CD4-positive, alpha-beta T cell treated with Interleukin-4 for 4 hours (primary cell): Measurements from ENCODE around the gene KCNAB1.

Source experiments
- DNase-seq: peaks from one replicate; pipeline ENCODE4 v3.0.0-alpha.2; 2020

Gene KCNAB1

GRCh38 chr3:156377266-156377665 lies 256.9 kb downstream of the KCNAB1 start:
- no peak for DNase-seq

DNA sequence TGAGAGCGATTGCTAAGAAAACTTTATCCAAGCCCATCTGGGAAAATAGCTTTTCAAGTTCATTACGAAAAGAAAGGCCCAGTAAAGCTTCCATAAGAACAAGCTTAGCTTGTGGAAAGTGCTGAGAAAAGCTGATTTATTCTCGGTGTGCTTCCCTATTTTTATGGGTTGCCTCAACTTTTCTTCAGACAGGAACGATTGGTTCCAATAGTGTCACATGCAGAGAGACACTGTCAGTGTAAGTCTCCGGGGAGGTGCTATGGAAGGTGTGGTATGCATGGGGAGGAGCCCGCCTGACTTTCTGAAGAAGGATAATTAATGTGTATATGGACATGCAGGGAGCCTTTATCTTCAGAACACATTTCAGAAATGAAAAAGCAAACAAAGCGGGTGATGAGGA lies 257.3 kb downstream of the KCNAB1 start:
- no peak for DNase-seq

- DNase-seq: no peak
Observed at GRCh38 chr3:156378871-156379270, 258.5 kb downstream of the KCNAB1 start.

DNA sequence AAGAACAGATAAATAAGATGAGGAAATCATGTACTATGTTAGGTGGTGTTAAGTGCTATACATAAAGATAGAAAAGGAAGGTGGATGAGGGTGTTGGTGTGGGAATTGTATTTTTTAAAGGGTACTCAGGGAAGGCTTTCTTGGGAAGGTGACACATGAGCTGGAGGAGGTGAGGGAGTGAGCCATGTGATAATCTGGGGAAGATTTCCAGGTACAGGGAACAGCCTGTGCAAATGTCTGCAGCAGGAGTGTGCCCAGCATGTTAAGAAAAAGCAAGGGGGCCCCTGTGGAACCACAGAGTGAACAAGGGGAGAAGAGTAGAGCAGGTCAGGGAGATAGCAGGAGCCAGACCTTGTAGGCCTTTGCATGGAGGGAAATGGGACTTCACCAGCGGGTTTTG lies 258.9 kb downstream of the KCNAB1 start:
- DNase-seq: no peak

DNA sequence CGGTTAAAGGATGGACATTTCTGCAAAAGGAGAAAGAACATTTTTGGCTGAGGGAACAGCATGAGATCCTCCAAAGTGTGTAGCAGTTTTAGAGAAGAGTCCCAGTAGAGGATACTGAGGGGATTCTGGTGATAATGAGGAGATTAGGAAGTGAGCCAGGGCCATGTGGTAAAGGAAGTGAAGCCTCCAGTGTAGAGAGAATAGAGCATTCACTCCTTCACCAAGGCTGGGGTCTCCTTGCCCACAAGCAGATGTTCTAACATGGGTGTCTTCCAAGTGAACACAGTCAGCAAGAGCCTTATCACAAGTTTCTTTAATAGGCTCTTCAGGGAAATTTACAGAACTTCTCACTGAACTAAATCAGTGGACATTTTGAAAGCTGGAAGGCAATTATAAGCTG lies 260.9 kb downstream of the KCNAB1 start:
- DNase-seq: no peak

- DNase-seq: no peak
Observed at GRCh38 chr3:156382458-156383346, 262.3 kb downstream of the KCNAB1 start.

- no peak for DNase-seq
Observed at GRCh38 chr3:156383441-156384025, 263.2 kb downstream of the KCNAB1 start.

GRCh38 chr3:156388497-156389448 lies 268.4 kb downstream of the KCNAB1 start:
- DNase-seq: no peak

DNA sequence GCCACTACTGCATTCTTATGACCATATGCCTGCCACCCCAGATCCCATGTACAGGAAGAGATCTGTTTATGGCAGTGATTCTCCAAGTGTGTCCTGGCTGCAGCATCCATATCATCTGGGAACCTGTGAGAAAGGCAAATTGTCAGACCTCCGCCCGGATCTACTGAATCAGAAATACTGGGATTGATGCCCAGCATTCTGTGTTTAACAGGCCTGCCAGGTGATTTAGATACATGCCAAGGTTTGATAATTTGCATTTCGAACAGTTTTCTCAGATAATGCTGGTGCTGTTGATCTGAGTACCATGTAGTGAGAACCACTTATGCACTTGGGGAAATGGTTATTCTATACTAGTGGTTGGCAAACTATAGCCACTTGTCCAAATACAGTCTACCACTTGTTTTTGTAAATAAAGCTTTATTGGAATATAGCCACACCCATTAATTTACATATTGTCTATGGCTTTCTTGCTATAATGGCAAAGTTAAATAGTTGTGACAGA lies 269.1 kb downstream of the KCNAB1 start:
- no peak for DNase-seq

DNA sequence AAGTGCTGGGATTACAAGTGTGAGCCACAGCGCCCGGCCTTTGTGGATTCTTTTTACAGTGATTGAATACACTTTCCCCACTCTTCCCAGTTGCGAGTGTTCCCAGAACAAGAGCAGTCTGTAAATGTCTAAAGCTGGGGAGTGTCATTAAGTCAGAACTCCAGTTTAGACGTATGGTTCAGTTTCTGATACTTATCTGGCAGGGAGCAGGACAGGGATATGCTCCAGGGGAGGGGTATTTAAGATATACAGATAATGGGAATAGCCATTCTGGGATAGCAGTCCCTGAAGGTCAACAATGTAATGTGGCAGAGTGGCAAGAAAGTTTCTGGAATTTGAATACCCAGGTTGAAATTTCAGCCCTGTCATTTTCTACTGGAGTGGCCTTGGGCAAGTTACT lies 270.5 kb downstream of the KCNAB1 start:
- DNase-seq: no peak

DNA sequence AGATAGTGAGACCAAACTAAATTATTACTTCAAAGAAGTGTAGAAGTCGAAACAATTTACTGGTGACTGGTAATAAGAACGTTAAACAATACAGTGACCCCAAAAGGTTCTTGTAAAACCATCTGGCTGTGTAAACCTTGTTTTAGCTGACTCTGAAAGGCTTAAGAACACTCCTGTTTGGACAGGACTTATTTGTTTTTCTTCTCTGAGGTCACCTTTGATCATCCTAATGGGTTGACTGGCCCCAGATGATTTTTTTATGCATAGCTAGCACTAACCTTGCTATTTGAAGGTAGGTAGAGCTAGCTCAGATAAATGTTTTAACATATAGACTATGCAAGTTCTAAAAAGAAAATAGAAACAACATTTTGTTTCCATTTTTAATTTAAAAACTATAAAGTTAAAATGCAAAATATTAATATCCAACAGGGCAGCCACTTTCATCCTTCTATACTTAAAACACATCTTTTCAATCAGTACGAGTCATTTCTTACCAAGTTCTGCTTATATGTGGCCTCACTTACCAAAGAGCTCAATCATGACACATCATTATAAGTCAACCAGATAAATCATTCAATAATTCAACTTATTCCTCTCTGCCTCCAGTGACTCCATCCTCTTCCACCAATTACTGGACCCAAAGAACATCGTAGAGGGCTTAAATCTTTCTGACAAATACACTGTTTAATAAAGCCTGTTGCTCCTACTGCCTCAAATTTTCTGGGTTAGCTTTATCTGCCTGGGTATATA lies 275.8 kb downstream of the KCNAB1 start:
- DNase-seq: no peak

DNA sequence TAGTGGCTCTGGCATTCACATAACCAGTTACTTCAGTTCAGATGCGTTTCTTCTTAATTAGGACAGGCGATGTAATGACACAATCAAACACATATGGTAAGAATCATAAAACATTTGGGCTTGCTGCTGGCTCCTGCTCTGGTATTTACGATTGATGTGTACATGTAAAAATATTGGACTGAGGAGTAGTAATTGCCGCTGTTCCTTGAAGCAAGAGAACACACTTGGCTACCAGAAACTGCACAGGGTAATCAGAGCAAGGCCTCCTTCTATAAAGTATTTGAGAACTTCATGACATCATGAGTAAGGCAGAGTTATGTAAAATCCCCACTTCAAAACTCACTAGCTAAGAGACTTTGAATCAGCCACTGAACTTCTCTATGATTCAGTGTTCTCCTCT lies 276.5 kb downstream of the KCNAB1 start:
- no peak for DNase-seq

DNA sequence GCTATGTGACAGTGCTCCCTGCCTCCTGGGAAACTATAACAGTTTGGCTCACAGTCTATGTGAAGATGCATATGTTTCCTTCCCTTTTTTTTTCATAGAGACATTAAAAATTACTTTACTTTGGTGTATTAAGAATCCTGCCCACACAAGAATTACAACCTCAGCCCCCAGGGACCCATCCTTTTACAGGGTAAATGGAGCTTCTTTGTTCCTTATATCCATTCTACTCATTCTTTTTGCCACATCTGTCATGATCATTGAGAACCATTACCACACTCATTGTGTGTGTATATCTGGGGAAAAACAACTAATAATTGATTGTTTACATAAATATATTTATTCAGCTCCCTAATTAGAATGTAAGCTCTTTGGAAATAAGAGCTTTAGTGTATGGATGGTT lies 277.2 kb downstream of the KCNAB1 start:
- no peak for DNase-seq

GRCh38 chr3:156400062-156400461 lies 279.7 kb downstream of the KCNAB1 start:
- DNase-seq: no peak

GRCh38 chr3:156400735-156401134 lies 280.4 kb downstream of the KCNAB1 start:
- DNase-seq: no peak

DNA sequence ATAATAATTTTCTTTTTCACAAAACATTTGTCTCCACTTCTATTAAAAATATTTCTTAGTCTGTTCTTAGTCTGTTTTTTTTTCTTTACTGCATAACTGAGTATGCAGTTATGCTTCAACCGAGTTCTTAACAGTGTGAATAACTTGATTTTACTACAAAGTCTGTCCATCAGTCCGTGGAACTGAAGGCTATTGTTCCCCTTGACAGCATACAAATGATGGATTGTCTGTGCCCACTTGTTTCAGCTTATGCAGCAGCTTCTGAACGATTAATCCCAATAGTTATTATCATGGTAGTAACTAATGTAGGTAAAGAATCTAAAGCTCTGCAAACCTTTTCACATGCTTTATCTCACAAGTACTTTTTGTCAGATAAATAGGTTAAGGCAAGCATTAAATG lies 283.8 kb downstream of the KCNAB1 start:
- DNase-seq: no peak

DNA sequence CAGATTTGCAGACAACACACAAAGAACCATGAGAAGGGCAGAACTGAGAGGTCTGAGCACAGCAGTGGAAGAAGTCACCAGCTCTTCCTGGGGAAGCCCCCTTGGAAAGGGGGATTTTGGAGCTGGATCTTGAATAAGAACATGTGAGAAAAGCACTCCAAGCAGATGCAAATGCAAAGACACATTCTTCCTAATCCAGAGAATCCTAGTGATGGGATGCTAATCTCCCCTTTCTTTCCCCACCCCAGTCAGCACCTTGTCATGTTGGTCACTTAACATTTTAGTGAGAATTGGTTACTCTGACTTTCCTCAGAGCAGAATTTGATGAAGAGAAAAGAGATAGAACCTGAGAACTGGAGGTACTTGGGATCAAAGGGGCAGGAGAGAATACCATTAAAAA lies 286.0 kb downstream of the KCNAB1 start:
- no peak for DNase-seq

- no peak for DNase-seq
Observed at GRCh38 chr3:156407617-156408225, 287.3 kb downstream of the KCNAB1 start.

GRCh38 chr3:156409694-156410093 lies 289.3 kb downstream of the KCNAB1 start:
- no peak for DNase-seq

DNA sequence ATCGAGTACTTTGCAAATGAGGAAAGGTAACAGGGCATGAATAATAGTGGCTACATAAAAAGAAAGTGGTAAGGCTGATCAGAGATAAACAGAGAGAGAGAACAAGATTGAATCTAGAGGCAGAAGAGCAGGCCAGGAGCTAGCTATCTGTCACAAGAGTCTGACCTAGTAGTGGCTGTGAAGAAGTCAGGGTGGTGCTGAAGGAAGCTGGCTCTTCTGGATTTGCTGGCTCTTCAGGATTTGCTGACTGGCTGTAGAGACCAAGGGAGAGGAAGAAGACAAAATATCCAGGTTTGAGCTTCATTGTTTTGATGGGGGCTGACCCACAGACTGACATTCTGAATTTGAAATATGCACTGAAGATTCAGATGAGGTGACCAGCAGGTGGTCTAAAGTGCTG lies 292.2 kb downstream of the KCNAB1 start:
- DNase-seq: no peak

DNA sequence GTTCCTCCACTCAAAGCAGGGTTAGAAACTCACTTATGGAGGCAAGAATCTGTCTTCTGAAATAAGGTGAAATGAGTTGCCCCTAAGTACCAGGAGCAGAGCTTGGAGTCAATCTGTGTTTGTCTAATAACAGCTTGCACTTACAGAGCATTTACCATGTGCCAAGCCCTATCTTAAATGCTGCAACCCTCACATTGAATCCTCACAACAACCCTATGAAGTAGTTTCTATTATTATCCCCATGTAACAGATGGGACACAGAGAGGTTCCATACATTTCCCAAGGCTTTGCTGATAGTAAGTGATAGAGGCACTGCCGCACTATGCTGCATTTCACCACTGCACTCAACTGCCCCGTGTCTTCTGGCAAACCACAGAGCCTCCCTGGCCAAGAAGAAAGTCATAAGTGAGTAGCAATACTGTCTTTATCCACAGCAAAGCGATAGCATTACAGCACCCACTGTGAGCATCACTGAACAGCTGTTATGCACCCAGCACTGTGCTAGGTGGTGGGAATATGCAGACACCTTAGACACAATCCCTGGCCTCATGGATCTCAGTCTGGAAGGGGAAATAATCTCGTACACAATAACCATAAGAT lies 293.0 kb downstream of the KCNAB1 start:
- DNase-seq: no peak
